Astrocyte of the hippocampus (primary cell): Measurements from ENCODE around the gene ABCB6.
"Not testable (repeated sequence)": the region's sequence is repeated elsewhere in the genome, so short reads cannot be mapped to it uniquely, and the experiment has no call there.

Experiments
- DNase-seq: peaks from one replicate; pipeline ENCODE4 v3.0.0; 2011; ENCODE audit warnings: low read depth, low spot score

ABCB6 gene

DNA sequence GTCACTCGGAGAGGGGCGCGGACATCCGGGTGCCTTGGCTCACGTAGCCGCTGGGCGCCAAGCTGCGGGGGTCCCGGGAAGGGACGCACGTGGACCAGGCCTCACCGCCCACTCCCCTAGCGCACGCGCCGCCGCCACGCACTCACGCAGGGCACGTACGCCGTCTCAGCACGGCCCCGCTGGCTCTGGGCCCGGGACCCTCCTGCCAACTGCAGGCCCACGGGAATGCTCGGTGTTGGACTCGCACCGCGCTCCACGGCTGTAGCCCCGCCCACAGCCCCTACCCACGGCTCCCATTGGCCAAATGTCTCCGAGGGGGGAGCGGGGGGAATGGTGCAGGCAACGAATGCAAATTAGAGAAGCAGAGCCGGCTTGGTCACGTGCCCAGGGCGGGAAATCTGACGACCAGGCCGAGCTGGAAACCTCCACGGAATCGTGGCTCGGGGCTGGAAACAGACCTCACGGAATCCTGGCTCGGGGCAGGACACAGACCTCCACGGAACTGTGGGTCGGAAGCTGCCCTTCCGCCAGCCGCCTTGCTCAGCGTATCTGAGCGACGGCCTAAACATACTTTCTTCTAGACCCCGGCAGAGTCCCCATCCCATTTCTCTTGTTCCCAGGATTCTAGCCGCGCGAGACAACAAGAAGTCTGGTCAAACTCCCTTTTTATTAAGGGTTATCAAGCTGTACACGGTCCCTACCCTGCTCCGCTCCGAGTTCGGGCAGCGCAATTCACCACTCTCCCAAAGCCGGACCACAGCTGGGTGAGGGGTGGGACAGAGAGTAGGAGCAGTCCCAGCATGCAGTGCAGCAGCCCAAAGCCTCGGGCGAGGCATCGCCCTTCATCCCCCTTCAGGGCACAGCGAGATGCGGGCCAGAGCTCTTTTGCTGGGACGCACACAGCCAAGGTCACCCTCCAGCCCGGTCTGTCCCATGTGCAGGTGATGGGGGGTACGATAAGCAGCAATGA lies at the start of gene ABCB6:
Gene ABCB6 (minus strand): TSS at position 227 of the 970 bp plus-strand sequence. CDS start 285 bp downstream, outside the sequence.
- DNase-seq, result peak; percentile 98

GRCh38 chr2:219268294-219268693 lies 49.5 kb upstream of the ABCB6 start:
- DNase-seq, result no peak

- no peak for DNase-seq
Measured at GRCh38 chr2:219266886-219267285, 48.1 kb upstream of the ABCB6 start.

DNA sequence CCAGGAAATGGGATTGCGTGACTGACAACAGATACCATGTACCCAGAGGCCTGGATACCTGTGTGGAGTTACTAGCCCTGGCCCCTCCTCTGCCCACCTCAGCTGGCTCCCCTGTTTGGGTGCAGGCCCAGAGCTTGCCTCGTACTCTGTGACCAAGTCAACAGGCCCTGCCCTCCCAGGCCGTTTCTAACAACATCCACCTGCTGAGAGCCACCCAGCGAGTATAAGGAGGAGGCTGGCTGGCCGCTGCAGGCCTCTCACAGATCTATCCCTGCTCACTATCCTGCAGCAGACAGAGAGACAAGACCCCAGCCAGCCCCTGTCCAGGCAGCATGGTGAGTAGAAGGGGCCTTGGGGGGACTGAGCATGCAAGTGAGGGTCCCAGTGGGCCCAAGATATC lies 47.5 kb upstream of the ABCB6 start:
- DNase-seq, result no peak

DNA sequence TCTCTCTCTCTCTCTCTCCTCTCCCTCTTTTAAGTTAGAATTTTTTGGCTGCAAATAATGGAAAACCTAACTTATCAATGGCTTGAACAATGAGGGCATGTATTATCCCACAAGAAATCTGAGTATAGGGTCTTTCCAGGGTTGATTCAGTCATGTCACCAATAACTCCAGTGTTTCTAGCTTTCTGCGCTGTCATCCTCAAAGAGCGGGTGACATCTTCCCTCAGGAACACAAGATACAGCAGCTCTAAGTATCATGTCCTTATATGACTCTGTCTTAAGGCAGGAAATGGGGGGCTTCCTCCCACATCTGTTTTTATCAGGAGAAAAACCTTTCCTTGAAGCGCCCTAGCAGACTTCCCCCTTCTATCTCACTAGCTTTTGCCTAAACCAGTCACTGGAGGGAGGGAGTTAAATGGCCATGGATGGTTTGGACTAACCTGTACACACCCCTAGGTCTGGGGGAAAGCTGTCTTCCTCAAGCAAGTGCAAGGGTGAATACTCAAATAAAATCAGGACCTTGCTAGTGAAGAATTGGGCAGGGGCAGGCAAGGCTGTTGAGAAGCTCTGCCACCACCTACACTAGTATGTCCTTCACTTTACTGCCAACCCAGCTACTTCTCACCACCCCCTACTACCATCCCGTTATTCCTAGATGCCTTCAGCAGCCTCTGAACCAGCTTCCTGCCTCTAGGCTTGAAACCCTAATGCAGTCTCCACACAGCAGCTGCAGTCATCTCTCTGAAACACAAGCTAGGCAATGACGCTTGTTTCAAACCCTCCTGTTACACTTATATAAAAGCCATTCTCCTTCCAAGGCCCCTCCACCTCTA lies 42.5 kb upstream of the ABCB6 start:
- DNase-seq, result no peak

DNA sequence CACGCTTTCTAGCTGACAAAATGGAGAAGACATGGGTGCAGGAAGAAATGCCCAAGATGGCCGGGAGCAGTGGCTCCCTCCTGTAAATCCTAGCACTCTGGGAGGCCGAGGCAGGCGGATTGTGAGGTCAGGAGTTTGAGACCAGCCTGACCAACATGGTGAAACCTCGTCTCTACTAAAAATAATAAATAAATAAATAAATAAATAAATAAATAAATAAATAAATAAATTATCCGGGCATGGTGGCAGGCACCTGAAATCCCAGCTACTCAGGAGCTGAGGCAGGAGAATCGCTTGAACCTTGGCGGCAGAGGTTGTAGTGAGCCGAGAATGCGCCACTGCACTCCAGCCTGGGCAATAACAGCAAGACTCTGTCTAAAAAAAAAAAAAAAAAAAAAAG lies 40.2 kb upstream of the ABCB6 start:
- DNase-seq, result not testable (repeated sequence)

GRCh38 chr2:219254590-219255201 lies 35.9 kb upstream of the ABCB6 start:
- no peak for DNase-seq

DNA sequence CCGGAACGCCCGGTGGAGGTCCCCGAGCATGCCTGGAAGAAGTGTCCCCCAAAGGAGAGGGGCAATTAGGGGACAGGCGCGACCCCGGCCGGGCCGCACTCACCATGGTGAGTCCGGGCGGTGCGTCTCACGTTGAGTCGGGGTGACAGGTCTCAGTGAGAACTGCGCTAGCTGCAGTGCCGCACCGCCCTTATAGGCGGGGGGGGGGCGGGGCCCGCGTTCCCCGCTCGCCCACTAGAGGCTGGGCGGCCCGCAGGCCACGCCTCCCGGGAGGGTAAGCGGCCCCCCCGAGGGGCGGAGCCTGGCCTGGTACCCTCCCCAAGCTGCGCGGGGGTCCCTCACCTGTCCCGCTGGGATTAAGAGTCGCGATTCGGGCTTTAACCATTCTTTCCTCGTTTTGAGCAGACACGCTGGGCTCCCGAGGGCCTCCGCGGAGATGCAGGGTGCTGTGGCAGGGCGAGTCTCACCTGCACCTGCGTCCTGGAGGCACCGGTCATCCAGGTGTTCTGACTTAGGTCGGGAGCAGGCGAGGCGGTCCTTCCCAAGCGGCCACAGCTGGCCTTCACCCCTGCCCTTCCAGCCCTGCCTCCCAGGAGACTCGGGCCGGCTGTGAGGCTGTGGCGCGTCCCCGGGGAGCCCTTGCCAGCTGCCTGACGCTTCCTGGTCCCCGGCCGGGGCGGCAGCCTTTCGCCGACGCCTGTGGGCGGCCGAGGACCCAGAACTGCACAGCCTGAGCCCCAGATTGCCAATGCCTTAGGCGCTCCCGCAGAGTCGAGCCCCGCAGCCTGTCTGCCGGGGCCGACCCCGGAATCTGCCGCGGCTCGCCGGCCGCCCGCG lies 35.2 kb upstream of the ABCB6 start, which contains the start of gene TUBA4A:
Gene TUBA4A (minus strand): TSS at position 166 of the 837 bp plus-strand sequence. CDS start 60 bp downstream, at position 106.
- peak; percentile 84 for DNase-seq

GRCh38 chr2:219252900-219253752 lies 34.4 kb upstream of the ABCB6 start, which contains the start of gene TUBA4B:
TSS of gene TUBA4B (plus strand) at chr2:219253243. CDS start at chr2:219253408, 165 bp downstream.
- DNase-seq, result peak; percentile 50

DNA sequence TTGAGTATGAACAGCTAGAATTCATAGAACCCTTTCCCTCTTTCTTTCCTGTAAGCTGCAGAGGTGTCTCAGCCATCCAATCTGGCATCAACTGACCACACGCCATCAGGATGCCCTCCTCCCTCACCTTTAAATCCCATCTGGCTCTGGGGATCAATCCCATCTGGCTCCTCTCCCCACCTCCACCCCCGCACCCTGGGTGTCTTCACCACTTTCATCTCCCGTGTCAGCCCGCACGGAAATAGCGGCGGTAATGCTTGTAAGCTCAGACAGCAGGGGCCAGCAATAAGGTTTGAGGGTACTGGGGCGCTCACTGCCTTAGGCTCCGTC lies 33.8 kb upstream of the ABCB6 start:
- no peak for DNase-seq

DNA sequence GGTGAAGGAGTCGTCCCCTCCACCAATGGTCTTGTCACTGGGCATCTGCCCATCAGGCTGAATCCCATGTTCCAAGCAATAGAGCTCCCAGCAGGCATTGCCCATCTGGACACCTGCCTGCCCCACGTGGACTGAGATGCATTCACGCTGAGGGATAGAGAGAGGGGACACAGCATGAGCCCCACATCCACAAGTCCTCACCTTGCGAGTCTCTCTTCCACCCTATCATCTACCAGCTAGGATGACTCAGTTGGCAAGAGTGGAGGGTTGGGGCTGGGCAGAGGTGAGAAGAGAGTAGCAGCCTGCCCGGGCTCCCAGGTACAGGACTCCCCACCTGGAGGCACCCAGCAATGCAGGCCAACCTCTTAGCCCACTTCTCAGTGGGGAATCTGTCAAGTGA lies 33.3 kb upstream of the ABCB6 start:
- no peak for DNase-seq

GRCh38 chr2:219251656-219252055 lies 32.9 kb upstream of the ABCB6 start:
- no peak for DNase-seq

- no peak for DNase-seq
Measured at GRCh38 chr2:219250049-219250781, 31.5 kb upstream of the ABCB6 start.

GRCh38 chr2:219249203-219249980 lies 30.6 kb upstream of the ABCB6 start:
- peak; percentile 93 for DNase-seq

GRCh38 chr2:219248845-219249202 lies 30.1 kb upstream of the ABCB6 start:
- no peak for DNase-seq

- DNase-seq, result no peak
Measured at GRCh38 chr2:219247678-219248642, 29.2 kb upstream of the ABCB6 start.

DNA sequence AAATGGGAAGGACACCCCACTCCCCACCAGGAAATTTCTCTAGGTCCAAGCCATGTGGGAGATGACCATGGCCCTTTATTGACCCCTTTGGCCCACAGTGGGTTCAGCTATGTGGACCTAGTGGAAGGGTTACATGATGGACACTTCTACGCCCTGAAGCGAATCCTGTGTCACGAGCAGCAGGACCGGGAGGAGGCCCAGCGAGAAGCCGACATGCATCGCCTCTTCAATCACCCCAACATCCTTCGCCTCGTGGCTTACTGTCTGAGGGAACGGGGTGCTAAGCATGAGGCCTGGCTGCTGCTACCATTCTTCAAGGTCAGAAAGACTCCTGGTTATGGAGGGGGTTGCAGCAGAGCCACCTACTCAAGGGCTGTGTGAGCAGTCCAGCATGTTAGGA lies 27.8 kb upstream of the ABCB6 start:
- no peak for DNase-seq

DNA sequence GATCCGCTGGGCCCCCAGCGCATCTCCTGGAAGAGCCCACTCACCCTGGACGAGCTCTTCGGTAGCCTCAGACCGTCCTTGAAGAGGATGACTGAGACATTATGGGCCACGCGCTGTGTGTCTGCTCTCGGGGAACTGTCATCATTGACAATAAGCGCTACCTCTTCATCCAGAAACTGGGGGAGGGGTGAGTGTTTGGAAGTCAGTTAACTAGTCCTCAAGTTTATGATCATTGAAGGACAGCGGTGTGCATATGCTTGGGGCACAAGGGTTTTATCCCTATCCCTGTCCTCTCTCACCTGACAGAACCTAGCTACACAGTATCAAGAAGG lies 27.1 kb upstream of the ABCB6 start:
- no peak for DNase-seq
